Trophoblast cell (in vitro differentiated cells and primary cell): Measurements from ENCODE around the gene IFI44L.

Experiments used
- DNase-seq, 2 donors: peaks; one replicate each; pipeline ENCODE4 v3.0.0-alpha.2; 2016
- H2AFZ ChIP-seq: 2 replicates; pipeline ENCODE4 v1.6.1; 2013; ENCODE audit warnings: low read length, moderate library complexity, mild to moderate bottlenecking; ENCODE audit not compliant: insufficient read depth, poor library complexity
- H2AK5ac ChIP-seq: 2 replicates; pipeline ENCODE4 v1.6.1; 2013; ENCODE audit warnings: mild to moderate bottlenecking, low read length
- H2BK120ac ChIP-seq: 2 replicates; pipeline ENCODE4 v1.6.1; 2013; ENCODE audit warnings: low read length, mild to moderate bottlenecking, moderate library complexity; ENCODE audit not compliant: insufficient read depth, poor library complexity
- H2BK12ac ChIP-seq: 2 replicates; pipeline ENCODE4 v1.6.1; 2013; ENCODE audit warnings: mild to moderate bottlenecking, low read length, moderate library complexity
- H2BK5ac ChIP-seq: 2 replicates; pipeline ENCODE4 v1.6.1; 2013; ENCODE audit warnings: low read length, low read depth, moderate library complexity, mild to moderate bottlenecking; ENCODE audit not compliant: poor library complexity
- H3K14ac ChIP-seq: 2 replicates; pipeline ENCODE4 v1.6.1; 2013; ENCODE audit warnings: mild to moderate bottlenecking, low read length
- H3K18ac ChIP-seq: 2 replicates; pipeline ENCODE4 v1.6.1; 2013; ENCODE audit warnings: mild to moderate bottlenecking, low read length
- H3K23ac ChIP-seq: 2 replicates; pipeline ENCODE4 v1.6.1; 2013; ENCODE audit warnings: low read length
- H3K27ac ChIP-seq: 2 replicates; pipeline ENCODE4 v1.5.1; 2013; ENCODE audit warnings: low read depth, mild to moderate bottlenecking, inconsistent platforms, low read length, moderate library complexity
- H3K27me3 ChIP-seq: 2 replicates; pipeline ENCODE4 v1.6.1; 2013; ENCODE audit warnings: inconsistent platforms, mild to moderate bottlenecking, low read length, moderate library complexity; ENCODE audit not compliant: insufficient read depth
- H3K36me3 ChIP-seq, 2 experiments: 1 replicate in 1 of 2; 2 replicates in 1 of 2; pipeline ENCODE4 v1.6.1; 2013; ENCODE audit warnings: low read length in 2 of 2, mild to moderate bottlenecking in 2 of 2, moderate library complexity in 1 of 2; ENCODE audit not compliant: insufficient read depth in 2 of 2, control insufficient read depth in 1 of 2
- H3K4ac ChIP-seq: 2 replicates; pipeline ENCODE4 v1.6.1; 2013; ENCODE audit warnings: low read depth, mild to moderate bottlenecking, low read length, moderate library complexity
- H3K4me1 ChIP-seq, 2 experiments: 1 replicate in 1 of 2; 2 replicates in 1 of 2; pipeline ENCODE4 v1.6.1; 2013; ENCODE audit warnings: low read length in 2 of 2, mild to moderate bottlenecking in 2 of 2, moderate library complexity in 1 of 2; ENCODE audit not compliant: insufficient read depth in 2 of 2, control insufficient read depth in 1 of 2
- H3K4me2 ChIP-seq: 2 replicates; pipeline ENCODE4 v1.6.1; 2013; ENCODE audit warnings: inconsistent platforms, mild to moderate bottlenecking, low read length, moderate library complexity
- H3K4me3 ChIP-seq: 2 replicates; pipeline ENCODE4 v1.5.1; 2013; ENCODE audit warnings: mild to moderate bottlenecking, low read depth, low read length, inconsistent platforms
- H3K79me1 ChIP-seq: one replicate; pipeline ENCODE4 v1.6.1; 2013; ENCODE audit warnings: low read length
- H3K79me2 ChIP-seq: 2 replicates; pipeline ENCODE4 v1.6.1; 2013; ENCODE audit warnings: low read length, mild to moderate bottlenecking; ENCODE audit not compliant: control insufficient read depth, insufficient read depth, poor library complexity
- H3K9ac ChIP-seq: 2 replicates; pipeline ENCODE4 v1.6.1; 2013; ENCODE audit warnings: mild to moderate bottlenecking, low read length
- H3K9me3 ChIP-seq: 2 replicates; pipeline ENCODE4 v1.6.1; 2013; ENCODE audit warnings: low read depth, mild to moderate bottlenecking, control low read depth, inconsistent platforms, low read length; ENCODE audit not compliant: insufficient read depth
- H4K12ac ChIP-seq: 2 replicates; pipeline ENCODE4 v1.6.1; 2013; ENCODE audit warnings: low read depth, mild to moderate bottlenecking, low read length, moderate library complexity
- H4K8ac ChIP-seq: 2 replicates; pipeline ENCODE4 v1.6.1; 2013; ENCODE audit warnings: low read depth, mild to moderate bottlenecking, low read length, moderate library complexity
- H4K91ac ChIP-seq: one replicate; pipeline ENCODE4 v1.6.1; 2013; ENCODE audit warnings: low read depth, mild to moderate bottlenecking, low read length, moderate library complexity
- WGBS: extraction: QIAGEN DNeasy Blood & Tissue Kit; methylation state at CpG from one replicate; pipeline ENCODE4 v1.1.7; 2013; ENCODE audit warnings: missing lambda C conversion rate; ENCODE audit not compliant: insufficient read length, insufficient coverage; ENCODE audit errors: extremely low coverage; 5-methylcytosine and 5-hydroxymethylcytosine counted together

Gene IFI44L

DNA sequence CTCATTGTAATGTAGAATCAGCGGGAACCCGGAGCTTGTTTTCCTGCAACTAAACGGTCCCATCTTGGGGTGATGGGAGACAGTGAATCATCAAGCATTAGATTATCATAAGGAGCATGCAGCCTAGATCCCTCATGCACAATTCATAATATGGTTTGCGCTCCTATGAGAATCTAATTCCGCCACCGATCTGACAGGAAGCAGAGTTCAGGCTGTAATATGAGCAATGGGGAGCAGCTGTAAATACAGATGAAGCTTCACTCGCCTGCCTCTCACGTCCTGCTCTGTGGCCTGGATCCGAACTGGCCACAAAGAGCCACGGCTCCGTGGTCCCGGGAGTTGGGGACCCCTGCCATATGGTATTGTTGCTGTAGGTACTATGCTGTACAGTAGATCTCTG lies 31.0 kb downstream of the IFI44L start:
- H2BK12ac ChIP-seq, result no peak overlapping the region
- H3K27me3 ChIP-seq, result no peaks in the 10 kb centered on the region
- H3K79me1 ChIP-seq, result no peaks in the 10 kb centered on the region
- peaks cover 5% of the 10 kb centered on the region for H3K9me3 ChIP-seq
- H3K4me1 ChIP-seq, result no peaks in the 10 kb centered on the region
- DNase-seq, result no peak
- no peaks in the 10 kb centered on the region for H3K79me2 ChIP-seq
- H3K18ac ChIP-seq, result no peak overlapping the region
- no peak overlapping the region for H2AFZ ChIP-seq
- H3K27ac ChIP-seq, result no peak overlapping the region
- no CpG with 5 or more reads among the region's 12 CpGs for WGBS
- no peak overlapping the region for H3K4me2 ChIP-seq
- no peak overlapping the region for H4K8ac ChIP-seq
- H3K36me3 ChIP-seq, result no peaks in the 10 kb centered on the region
- no peak overlapping the region for H4K12ac ChIP-seq
- no peak overlapping the region for H2BK5ac ChIP-seq
- H3K23ac ChIP-seq, result no peak overlapping the region
- H3K9ac ChIP-seq, result no peak overlapping the region
- no peak overlapping the region for H3K4ac ChIP-seq
- H2AK5ac ChIP-seq, result no peak overlapping the region
- no peak overlapping the region for H3K14ac ChIP-seq
- no peak overlapping the region for H4K91ac ChIP-seq
- no peak overlapping the region for H2BK120ac ChIP-seq
- no peak overlapping the region for H3K4me3 ChIP-seq

GRCh38 chr1:78652019-78652560 lies 31.8 kb downstream of the IFI44L start:
- H3K79me2 ChIP-seq, result no peaks in the 10 kb centered on the region
- H3K23ac ChIP-seq, result no peak overlapping the region
- peaks cover 3% of the 10 kb centered on the region for H3K9me3 ChIP-seq
- no peaks in the 10 kb centered on the region for H3K4me1 ChIP-seq
- no peak overlapping the region for H2BK5ac ChIP-seq
- H4K91ac ChIP-seq, result no peak overlapping the region
- no peak overlapping the region for H3K9ac ChIP-seq
- H3K18ac ChIP-seq, result no peak overlapping the region
- no peak overlapping the region for H4K12ac ChIP-seq
- no peak overlapping the region for H3K4me2 ChIP-seq
- no peak overlapping the region for H2AK5ac ChIP-seq
- H4K8ac ChIP-seq, result no peak overlapping the region
- no peak overlapping the region for H3K14ac ChIP-seq
- H3K27ac ChIP-seq, result no peak overlapping the region
- no peak overlapping the region for H3K4ac ChIP-seq
- no peak for DNase-seq
- H3K36me3 ChIP-seq, result no peaks in the 10 kb centered on the region
- H3K4me3 ChIP-seq, result no peak overlapping the region
- no peak overlapping the region for H2BK120ac ChIP-seq
- no peak overlapping the region for H2AFZ ChIP-seq
- no peaks in the 10 kb centered on the region for H3K27me3 ChIP-seq
- WGBS, result no CpG with 5 or more reads among the region's 17 CpGs
- no peak overlapping the region for H2BK12ac ChIP-seq
- no peaks in the 10 kb centered on the region for H3K79me1 ChIP-seq

GRCh38 chr1:78658901-78659300 lies 38.7 kb downstream of the IFI44L start:
- no peak overlapping the region for H3K9ac ChIP-seq
- no peak overlapping the region for H3K4ac ChIP-seq
- H2AK5ac ChIP-seq, result no peak overlapping the region
- H2BK5ac ChIP-seq, result no peak overlapping the region
- H2BK120ac ChIP-seq, result no peak overlapping the region
- no peaks in the 10 kb centered on the region for H3K36me3 ChIP-seq
- H4K12ac ChIP-seq, result no peak overlapping the region
- no peak overlapping the region for H2AFZ ChIP-seq
- no peaks in the 10 kb centered on the region for H3K9me3 ChIP-seq
- no peak overlapping the region for H4K8ac ChIP-seq
- no peaks in the 10 kb centered on the region for H3K79me1 ChIP-seq
- H3K4me1 ChIP-seq, result no peaks in the 10 kb centered on the region
- no peak overlapping the region for H4K91ac ChIP-seq
- no CpG with 5 or more reads among the region's 1 CpG for WGBS
- H3K79me2 ChIP-seq, result no peaks in the 10 kb centered on the region
- no peak overlapping the region for H3K4me2 ChIP-seq
- DNase-seq, result no peak
- H3K4me3 ChIP-seq, result no peak overlapping the region
- no peak overlapping the region for H2BK12ac ChIP-seq
- H3K27me3 ChIP-seq, result no peaks in the 10 kb centered on the region
- no peak overlapping the region for H3K14ac ChIP-seq
- H3K23ac ChIP-seq, result no peak overlapping the region
- H3K18ac ChIP-seq, result no peak overlapping the region
- H3K27ac ChIP-seq, result no peak overlapping the region

GRCh38 chr1:78663923-78664322 lies 43.7 kb downstream of the IFI44L start:
- Histone ChIP-seq H4K12ac (no peak overlapping the region), H3K79me2 (no peaks in the 10 kb centered on the region), H3K4ac (no peak overlapping the region), H3K4me2 (no peak overlapping the region), H4K8ac (no peak overlapping the region), H3K9me3 (peaks cover 2% of the 10 kb centered on the region), H2AFZ (no peak overlapping the region), H3K79me1 (no peaks in the 10 kb centered on the region), H3K27me3 (no peaks in the 10 kb centered on the region), H3K14ac (no peak overlapping the region), H3K23ac (no peak overlapping the region), H3K27ac (no peak overlapping the region), H2BK12ac (no peak overlapping the region), H3K36me3 (no peaks in the 10 kb centered on the region), H2AK5ac (no peak overlapping the region), H3K18ac (no peak overlapping the region), H2BK120ac (no peak overlapping the region), H3K4me1 (no peaks in the 10 kb centered on the region), H2BK5ac (no peak overlapping the region), H4K91ac (no peak overlapping the region), H3K4me3 (no peak overlapping the region), H3K9ac (no peak overlapping the region)
- no CpG with 5 or more reads among the region's 2 CpGs for whole genome bisulfite sequencing
- DNase-seq, result no peak
